GM19467 (cell line): ENCODE results near the gene SNX32.
A peak's percentile ranks its signal among the peaks of the same experiment; 100 is the strongest.

ENCODE experiments used
- ATAC-seq: cut with Tn5 transposase; IDR thresholded peaks from one replicate; pipeline ENCODE4 v1.9.1; 2021; ENCODE audit warnings: mild to moderate bottlenecking, moderate library complexity; ENCODE audit not compliant: unreplicated experiment

The SNX32 gene

DNA sequence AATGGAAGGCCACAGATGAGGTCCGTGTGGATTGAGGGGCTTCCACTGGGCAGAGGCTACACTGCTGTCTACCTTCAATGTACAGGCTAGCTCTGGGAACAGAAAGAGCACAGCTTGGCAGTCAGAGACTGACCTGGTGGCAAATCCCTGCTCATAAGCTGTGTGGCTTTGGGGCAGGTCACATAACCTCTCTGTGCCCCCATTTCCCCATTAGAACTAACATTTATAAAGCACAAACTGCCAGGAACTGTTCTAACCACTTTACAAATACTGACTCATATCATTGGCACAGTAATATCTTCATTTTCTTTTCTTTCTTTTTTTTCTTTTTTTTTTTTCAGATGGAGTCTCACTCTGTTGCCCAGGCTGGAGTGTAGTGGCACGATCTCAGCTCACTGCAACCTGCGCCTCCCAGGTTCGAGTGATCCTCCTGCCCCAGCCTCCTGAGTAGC is 63.3 kb downstream of the SNX32 start:
- no peak for ATAC-seq

DNA sequence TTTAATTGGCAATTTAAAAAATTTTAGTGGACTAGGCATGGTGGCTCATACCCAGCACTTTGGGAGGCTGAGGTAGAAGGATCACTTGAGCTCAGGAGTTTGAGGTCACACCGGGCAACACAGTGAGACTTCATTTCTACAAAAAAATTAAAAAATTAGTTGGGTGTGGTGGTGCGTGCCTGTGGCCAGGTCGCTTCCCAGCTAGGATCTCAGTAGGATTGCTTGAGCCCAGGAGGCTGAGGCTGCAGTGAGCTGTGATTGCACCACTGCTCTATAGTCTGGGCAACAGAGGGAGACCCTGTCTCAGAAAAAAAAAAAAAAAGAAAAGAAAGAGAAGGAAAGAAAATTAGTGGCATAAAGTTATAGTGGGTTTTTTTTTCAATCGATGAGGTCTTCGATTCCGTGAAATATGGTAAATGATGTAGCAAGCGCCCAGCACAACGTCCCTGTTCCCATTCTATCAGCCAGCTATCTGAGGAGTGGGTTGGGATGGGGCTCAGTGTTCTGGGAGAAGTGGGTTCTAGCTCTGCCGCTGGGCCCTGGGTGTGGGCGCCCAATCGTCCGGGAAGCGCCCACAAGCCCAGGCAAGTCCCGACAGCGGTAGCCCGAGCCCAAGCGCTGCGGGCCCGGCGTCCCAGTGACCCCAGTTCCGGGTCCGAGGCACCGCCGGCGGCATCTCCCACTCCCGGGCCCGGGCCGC is 65.0 kb downstream of the SNX32 start:
- no peak for ATAC-seq

GRCh38 chr11:65899356-65900124 is 65.8 kb downstream of the SNX32 start:
- no peak for ATAC-seq

DNA sequence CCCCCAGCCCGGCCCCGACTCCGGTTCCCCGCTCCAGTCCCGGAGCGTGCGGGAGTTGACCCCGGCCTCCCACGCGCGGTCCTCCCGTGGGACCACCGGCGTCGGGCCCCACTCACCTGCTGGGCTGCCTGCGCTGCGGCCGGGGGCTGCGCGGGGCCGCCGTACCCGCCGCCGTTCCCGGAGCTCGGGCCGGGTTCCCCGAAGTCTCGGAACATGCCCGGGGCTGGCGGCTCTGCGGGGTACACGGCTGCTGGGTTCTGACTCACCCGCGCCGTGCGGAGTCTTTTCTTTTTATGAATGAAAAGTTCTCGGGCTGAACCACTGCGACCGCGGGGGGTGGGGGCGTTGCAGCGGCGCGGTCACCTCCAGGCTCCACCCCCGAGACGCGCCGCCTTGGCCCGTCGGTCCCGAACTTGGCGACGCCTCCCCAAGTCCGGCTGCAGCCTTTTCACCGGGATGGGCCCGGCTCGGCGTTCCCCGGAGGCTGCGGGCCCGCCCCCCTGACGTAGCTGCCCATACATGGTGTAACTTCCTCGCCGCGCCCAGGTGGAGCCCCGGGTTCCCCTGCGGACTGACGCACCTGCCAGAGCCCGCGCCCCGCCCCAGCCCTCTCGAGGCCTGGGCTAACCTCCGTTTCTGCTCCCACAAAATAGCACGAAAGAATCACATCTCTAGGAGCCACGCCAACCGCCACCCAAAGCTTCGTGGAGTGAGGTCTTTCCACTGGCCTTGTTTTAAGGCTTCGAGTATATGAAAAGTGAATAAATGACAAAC is 66.5 kb downstream of the SNX32 start, which contains the start of gene FOSL1:
TSS of gene FOSL1 (minus strand) at position 264 of the 774 bp plus-strand sequence. CDS start at position 215, 49 bp downstream.
- ATAC-seq, result peak; percentile 70

DNA sequence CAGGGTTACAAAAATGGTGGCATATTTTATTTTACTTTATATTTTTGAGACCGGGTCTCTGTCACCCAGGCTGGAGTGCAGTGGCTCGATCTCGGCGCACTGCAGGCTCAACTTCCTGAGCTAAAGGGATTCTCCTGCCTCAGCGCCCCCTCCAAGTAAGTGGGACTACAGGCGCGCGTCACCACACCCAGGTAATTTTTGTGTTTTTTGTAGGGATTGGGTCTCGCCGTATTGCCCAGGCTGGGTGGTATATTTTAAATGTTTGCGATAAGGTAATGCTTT is 67.1 kb downstream of the SNX32 start:
- ATAC-seq, result no peak

- no peak for ATAC-seq
Measured at GRCh38 chr11:65903068-65903481, 69.3 kb downstream of the SNX32 start.
